Lower leg skin (tissue), 4 donors: ENCODE results near the gene SF3A1. TPM values are rescaled to one million over a fixed set of nuclear protein-coding genes. Genes with fewer than 3 reads are reported as not detected.

Experiments used
- DNase-seq, 2 donors: peaks; one replicate each; pipeline ENCODE4 v3.0.0-alpha.2; 2019; ENCODE audit warnings: low spot score in 2 of 2
- H3K4me3 ChIP-seq: fragments of 200-600 bp; sonication (generic); 2 replicates; pipeline ENCODE4 v1.5.1; 2017; ENCODE audit warnings: mild to moderate bottlenecking, low read depth; ENCODE audit not compliant: poor library complexity, severe bottlenecking
- POLR2A ChIP-seq, 2 donors: fragments of 450-650 bp; IDR thresholded peaks; one replicate each; pipeline ENCODE4 v1.6.1; 2016 to 2017; ENCODE audit warnings: antibody characterized with exemption in 2 of 2, mild to moderate bottlenecking in 1 of 2, moderate library complexity in 1 of 2
- WGBS, 2 donors: methylation state at CpG; one replicate each; pipeline ENCODE4 v1.1.5; 2018; 5-methylcytosine and 5-hydroxymethylcytosine counted together
- intact Hi-C: fragments of 100-400 bp; cut with DNase I; formaldehyde crosslinking; loops from one replicate; pipeline ENCODE4 v1.15.0; 2023; ENCODE audit warnings: low total_unique reads
- total RNA-seq, 4 donors: library from RNA; depleted of rRNA; stranded (reverse); fragments of >200 nt; gene quantifications; one replicate each; pipeline ENCODE4 v1.1.0, GENCODE V29; 2016
- TF ChIP-seq, protein P1 (sequence below), 3 donors: fragments of 450-650 bp; IDR thresholded peaks; one replicate each; pipeline ENCODE4 v1.5.1; 2016; ENCODE audit warnings: antibody characterized with exemption in 3 of 3, mild to moderate bottlenecking in 3 of 3, moderate library complexity in 2 of 3

The SF3A1 gene
- total RNA-seq, 4 donors from 2014 or later: 72.4 to 169 (median 114) TPM

DNA sequence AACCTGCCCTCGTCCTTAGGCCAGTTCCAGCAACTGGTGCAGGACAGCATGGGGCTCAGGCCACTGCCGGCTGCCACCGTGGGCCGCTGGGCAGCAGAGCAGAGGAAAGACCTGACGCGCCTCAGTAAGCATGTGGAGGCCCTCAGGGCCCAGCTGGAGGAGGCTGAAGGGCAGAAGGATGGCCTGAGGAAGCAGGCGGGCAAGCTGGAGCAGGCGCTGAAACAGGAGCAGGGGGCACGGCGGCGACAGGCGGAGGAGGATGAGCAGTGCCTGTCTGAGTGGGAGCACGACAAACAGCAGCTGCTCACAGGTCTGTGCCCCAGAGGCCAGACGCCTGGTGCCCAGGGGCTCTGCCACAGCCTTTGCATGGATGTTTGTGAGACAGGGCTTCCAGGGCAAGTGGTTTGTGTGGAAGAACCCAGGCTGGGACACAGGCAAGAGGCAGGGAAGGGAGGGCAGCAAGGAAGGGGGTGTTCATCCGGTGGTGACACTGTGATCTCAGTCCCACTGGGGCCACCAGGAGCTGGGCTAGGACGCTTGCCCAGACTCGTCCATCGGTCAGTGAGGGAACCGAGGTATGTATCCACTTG lies 14.0 kb upstream of the SF3A1 start:
- TF ChIP-seq POLR2A (IDR thresholded peaks at IDR 0.05): no peak
- TF ChIP-seq, protein P1, sequence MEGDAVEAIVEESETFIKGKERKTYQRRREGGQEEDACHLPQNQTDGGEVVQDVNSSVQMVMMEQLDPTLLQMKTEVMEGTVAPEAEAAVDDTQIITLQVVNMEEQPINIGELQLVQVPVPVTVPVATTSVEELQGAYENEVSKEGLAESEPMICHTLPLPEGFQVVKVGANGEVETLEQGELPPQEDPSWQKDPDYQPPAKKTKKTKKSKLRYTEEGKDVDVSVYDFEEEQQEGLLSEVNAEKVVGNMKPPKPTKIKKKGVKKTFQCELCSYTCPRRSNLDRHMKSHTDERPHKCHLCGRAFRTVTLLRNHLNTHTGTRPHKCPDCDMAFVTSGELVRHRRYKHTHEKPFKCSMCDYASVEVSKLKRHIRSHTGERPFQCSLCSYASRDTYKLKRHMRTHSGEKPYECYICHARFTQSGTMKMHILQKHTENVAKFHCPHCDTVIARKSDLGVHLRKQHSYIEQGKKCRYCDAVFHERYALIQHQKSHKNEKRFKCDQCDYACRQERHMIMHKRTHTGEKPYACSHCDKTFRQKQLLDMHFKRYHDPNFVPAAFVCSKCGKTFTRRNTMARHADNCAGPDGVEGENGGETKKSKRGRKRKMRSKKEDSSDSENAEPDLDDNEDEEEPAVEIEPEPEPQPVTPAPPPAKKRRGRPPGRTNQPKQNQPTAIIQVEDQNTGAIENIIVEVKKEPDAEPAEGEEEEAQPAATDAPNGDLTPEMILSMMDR (IDR thresholded peaks at IDR 0.05): no peak
- intact Hi-C loops: no loop called here
- no peak overlapping the region for H3K4me3 ChIP-seq
- WGBS, 2 donors: 81 to 87% methylated on average over 16 to 19 of the region's 19 CpGs
- no peak for DNase-seq

DNA sequence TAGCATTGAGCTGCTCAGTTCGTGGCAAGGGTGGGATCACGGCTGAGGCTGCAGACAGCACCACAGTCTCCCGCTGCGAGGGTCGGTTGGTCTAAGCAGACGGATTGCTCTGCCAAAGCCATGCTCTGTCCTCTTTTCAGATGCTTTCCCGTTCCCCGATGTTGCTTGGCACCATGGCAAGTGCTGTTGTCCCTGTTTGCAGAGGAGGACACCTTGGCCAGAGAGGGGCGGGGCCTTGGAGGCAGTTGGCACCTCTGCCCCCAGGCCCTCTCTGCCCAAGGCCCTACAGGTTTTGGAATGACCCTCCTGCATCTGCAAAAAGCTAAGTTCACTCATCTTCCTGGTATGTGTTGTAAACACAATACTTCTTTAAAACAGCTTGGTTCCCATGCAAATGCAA lies 11.7 kb upstream of the SF3A1 start:
- intact Hi-C loops: no loop called here
- no peak for TF ChIP-seq POLR2A (IDR thresholded peaks at IDR 0.05)
- TF ChIP-seq, protein P1 (IDR thresholded peaks at IDR 0.05): no peak
- DNase-seq: no peak
- WGBS, 2 donors: 83 to 95% methylated on average over 9 of the region's 9 CpGs
- no peak overlapping the region for H3K4me3 ChIP-seq

DNA sequence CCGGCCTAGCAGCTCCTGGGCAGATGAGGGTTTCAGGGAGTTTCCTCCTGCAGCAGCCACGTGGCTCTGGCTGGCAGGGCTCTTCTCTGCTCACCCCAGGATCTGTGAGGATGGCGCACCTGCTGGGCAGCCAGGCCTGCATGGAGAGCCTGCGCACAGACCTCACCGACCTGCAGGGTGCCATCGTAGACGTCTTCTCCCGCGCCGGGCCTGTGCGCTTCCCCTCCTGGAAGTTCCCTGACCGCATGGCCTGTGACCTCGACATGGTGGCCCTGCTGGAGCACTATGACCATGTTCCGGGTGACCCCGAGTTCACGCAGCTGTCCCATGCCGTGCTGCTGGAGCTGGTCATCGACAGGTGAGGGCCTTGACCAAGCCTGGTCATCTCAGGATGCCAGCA lies 9.2 kb upstream of the SF3A1 start:
- no peak for TF ChIP-seq POLR2A (IDR thresholded peaks at IDR 0.05)
- TF ChIP-seq, protein P1 (IDR thresholded peaks at IDR 0.05): no peak
- intact Hi-C loops: no loop called here
- 91% methylated on average over 17 to 18 of the region's 18 CpGs for WGBS, 2 donors
- no peak overlapping the region for H3K4me3 ChIP-seq
- DNase-seq: no peak

DNA sequence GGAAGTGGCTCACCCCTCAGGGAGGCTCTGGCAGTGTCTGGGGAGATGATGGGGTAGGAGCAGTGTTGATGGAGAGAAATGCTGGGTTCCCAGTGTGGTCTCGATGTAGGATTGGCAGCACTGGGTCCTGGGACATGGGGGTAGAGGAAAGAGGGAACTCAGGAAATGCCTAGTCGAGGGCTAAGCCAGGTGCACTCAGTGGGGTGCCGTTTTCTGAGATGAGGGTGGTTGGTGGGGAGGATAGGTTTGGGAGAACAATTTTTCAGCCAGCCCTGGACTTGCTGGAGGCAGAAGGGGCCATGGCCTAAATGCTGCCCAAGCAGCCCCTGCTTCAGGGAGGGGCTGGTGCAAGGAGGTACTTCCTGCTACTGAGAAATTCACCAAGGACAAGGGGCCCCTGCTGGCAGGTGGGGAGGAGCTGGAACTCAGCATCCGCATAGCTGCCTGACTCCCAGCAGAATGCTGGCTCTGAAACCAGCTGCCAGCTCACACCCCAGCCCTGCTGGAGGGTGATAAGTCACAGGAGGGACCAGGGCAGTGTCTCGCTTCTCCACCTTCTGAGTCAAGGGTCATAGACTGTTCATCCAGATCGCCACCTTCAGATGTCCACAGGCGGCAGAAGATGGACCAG lies 6.1 kb upstream of the SF3A1 start:
- TF ChIP-seq, protein P1 (IDR thresholded peaks at IDR 0.05): no peak
- no peak for TF ChIP-seq POLR2A (IDR thresholded peaks at IDR 0.05)
- H3K4me3 ChIP-seq: no peak overlapping the region
- WGBS, 2 donors: 87% methylated on average over 7 of the region's 7 CpGs
- intact Hi-C loops: no loop called here
- DNase-seq: no peak

DNA sequence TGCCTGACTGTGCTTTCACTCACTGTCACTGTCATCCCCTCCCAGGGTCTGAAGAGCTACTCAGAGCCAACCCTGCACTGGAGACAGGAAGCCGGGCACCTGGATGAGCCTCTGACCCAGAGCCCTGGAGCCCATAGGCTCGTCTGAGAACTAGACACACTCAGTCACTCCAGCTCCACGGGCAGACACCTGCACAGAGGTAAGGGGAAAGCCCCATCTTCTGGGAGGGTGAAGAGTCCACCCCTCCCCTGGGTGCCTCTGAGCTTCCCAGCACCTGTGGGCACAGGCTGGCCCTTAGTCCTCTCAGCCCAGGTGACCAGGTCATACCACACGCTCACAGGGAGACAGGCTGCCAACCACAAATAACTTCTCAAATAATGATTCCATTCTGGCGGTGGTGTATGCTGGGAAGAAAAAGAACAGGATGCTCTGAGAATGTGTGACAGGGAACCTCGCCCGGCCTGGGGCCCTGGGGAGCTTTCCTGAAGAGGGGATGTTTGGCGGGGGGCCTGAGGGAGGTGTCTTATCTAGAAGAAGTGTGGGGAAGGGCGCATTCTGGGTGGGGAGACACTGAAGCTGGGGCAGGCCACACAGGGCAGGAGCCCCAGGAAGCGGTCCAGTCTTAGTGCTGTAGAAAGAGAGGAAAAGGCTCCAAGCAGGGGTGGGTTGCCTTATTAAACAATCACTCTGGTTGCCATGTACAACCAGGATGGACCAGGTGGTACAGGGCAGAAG lies 5.4 kb upstream of the SF3A1 start:
- intact Hi-C loops: no loop called here
- no peak overlapping the region for H3K4me3 ChIP-seq
- DNase-seq: no peak
- TF ChIP-seq, protein P1 (IDR thresholded peaks at IDR 0.05): no peak
- no peak for TF ChIP-seq POLR2A (IDR thresholded peaks at IDR 0.05)
- WGBS, 2 donors: 85 to 86% methylated on average over 10 of the region's 10 CpGs
